GM20431 (cell line): ENCODE results near the gene PCSK5.

Experiments used
- in situ Hi-C: fragments of 300-500 bp; cut with MseI, MboI; formaldehyde crosslinking; loops from one replicate; pipeline ENCODE4 v1.15.0; 2020; ENCODE audit warnings: low sequenced_read_pairs; ENCODE audit not compliant: unreplicated experiment

PCSK5 gene

GRCh38 chr9:75918154-75918553 is 27.7 kb downstream of the PCSK5 start:
- in situ Hi-C loops, result no loop called here

GRCh38 chr9:75918909-75919308 is 28.4 kb downstream of the PCSK5 start:
- in situ Hi-C loops, result no loop called here

- in situ Hi-C loops, result no loop called here
These were observed 31.1 kb downstream of the PCSK5 start for GRCh38 chr9:75921391-75922127.

GRCh38 chr9:75926385-75926784 is 35.9 kb downstream of the PCSK5 start:
- in situ Hi-C loops, result no loop called here

GRCh38 chr9:75927356-75927755 is 36.9 kb downstream of the PCSK5 start:
- in situ Hi-C loops, result no loop called here

GRCh38 chr9:75930190-75930589 is 39.7 kb downstream of the PCSK5 start:
- in situ Hi-C loops, result no loop called here

- in situ Hi-C loops, result no loop called here
These were observed 40.4 kb downstream of the PCSK5 start for GRCh38 chr9:75930730-75931321.

GRCh38 chr9:75933982-75934381 is 43.5 kb downstream of the PCSK5 start:
- in situ Hi-C loops, result no loop called here

GRCh38 chr9:75935591-75935990 is 45.1 kb downstream of the PCSK5 start:
- in situ Hi-C loops, result no loop called here

- in situ Hi-C loops, result no loop called here
These were observed 47.2 kb downstream of the PCSK5 start for GRCh38 chr9:75937521-75938258.

GRCh38 chr9:75938946-75939345 is 48.5 kb downstream of the PCSK5 start:
- in situ Hi-C loops, result no loop called here

GRCh38 chr9:75939536-75940111 is 49.2 kb downstream of the PCSK5 start:
- in situ Hi-C loops, result no loop called here

GRCh38 chr9:75941066-75941465 is 50.6 kb downstream of the PCSK5 start:
- in situ Hi-C loops, result no loop called here

GRCh38 chr9:75941577-75942311 is 51.3 kb downstream of the PCSK5 start:
- in situ Hi-C loops, result no loop called here

GRCh38 chr9:75946766-75947165 is 56.3 kb downstream of the PCSK5 start:
- in situ Hi-C loops, result no loop called here

- in situ Hi-C loops, result no loop called here
These were observed 56.8 kb downstream of the PCSK5 start for GRCh38 chr9:75947233-75947632.

- in situ Hi-C loops, result no loop called here
These were observed 60.5 kb downstream of the PCSK5 start for GRCh38 chr9:75950998-75951397.

GRCh38 chr9:75953218-75953617 is 62.7 kb downstream of the PCSK5 start:
- in situ Hi-C loops, result no loop called here

- in situ Hi-C loops, result no loop called here
These were observed 65.7 kb downstream of the PCSK5 start for GRCh38 chr9:75956161-75956560.

- in situ Hi-C loops, result no loop called here
These were observed 66.6 kb downstream of the PCSK5 start for GRCh38 chr9:75957116-75957515.
